SK-N-SH (cell line): ENCODE results near the gene WIPI1. TPM values are rescaled to one million over a fixed set of nuclear protein-coding genes. Genes with fewer than 3 reads are reported as not detected.

Source experiments
- CTCF ChIA-PET: fragments of 300-600, 350-600 bp; formaldehyde crosslinking; extraction: SDS; loops from one replicate; lab custom pipeline; 2021; lab: Yijun Ruan, JAX
- POLR2A ChIA-PET: fragments of 350-600 bp; sonication (Branson Sonifier 250); formaldehyde crosslinking; extraction: SDS; loops from one replicate; lab custom pipeline; 2020; ENCODE audit warnings: antibody characterized with exemption, inconsistent platforms; lab: Yijun Ruan, JAX
- DNase-seq: peaks from one replicate; pipeline ENCODE4 v3.0.0; 2012
- H2AFZ ChIP-seq: fragments of 200-600 bp; sonication (generic); 2 replicates; pipeline ENCODE4 v1.8.1; 2016; ENCODE audit warnings: antibody characterized with exemption, mild to moderate bottlenecking, low read depth
- H3F3A ChIP-seq: fragments of 200-600 bp; sonication (generic); replicated peaks from 2 replicates; pipeline ENCODE3; 2016; ENCODE audit warnings: antibody characterized with exemption, mild to moderate bottlenecking; ENCODE audit not compliant: insufficient read depth
- H3K27ac ChIP-seq, 2 experiments: fragments of 200-500 bp in 1 of 2; fragments of 200-600 bp in 1 of 2; sonication (Bioruptor generic) in 1 of 2; sonication (generic), shearing (Covaris generic) in 1 of 2; 2 replicates each; pipeline versions ENCODE4 v1.5.1 to v1.6.1; 2014 to 2016; ENCODE audit warnings: low read depth in 2 of 2, inconsistent platforms in 1 of 2, low read length in 1 of 2, mild to moderate bottlenecking in 1 of 2, mixed read lengths in 1 of 2
- H3K27me3 ChIP-seq: fragments of 200-600 bp; sonication (generic), shearing (Covaris generic); 2 replicates; pipeline ENCODE4 v1.6.1; 2016; ENCODE audit warnings: mixed run types; ENCODE audit not compliant: insufficient read depth
- H3K36me3 ChIP-seq, 2 experiments: fragments of 200-500 bp in 1 of 2; fragments of 200-600 bp in 1 of 2; sonication (Bioruptor generic) in 1 of 2; sonication (generic) in 1 of 2; replicated peaks in 1 of 2; 2 replicates each; pipeline versions ENCODE3 to v1.5.1; 2014 to 2016; ENCODE audit warnings: low read length in 1 of 2, mild to moderate bottlenecking in 1 of 2; ENCODE audit not compliant: insufficient read depth in 2 of 2, control insufficient read depth in 1 of 2
- H3K4me1 ChIP-seq, 2 experiments: fragments of 200-500 bp in 1 of 2; fragments of 200-600 bp in 1 of 2; sonication (Bioruptor generic) in 1 of 2; sonication (generic), shearing (Covaris generic) in 1 of 2; 2 replicates each; pipeline versions ENCODE4 v1.5.1 to v1.6.1; 2014 to 2016; ENCODE audit warnings: low read depth in 1 of 2, low read length in 1 of 2, mixed run types in 1 of 2; ENCODE audit not compliant: insufficient read depth in 2 of 2, control insufficient read depth in 1 of 2
- H3K4me2 ChIP-seq: fragments of 200-600 bp; sonication (generic), shearing (Covaris generic); 2 replicates; pipeline ENCODE4 v1.6.1; 2017; ENCODE audit warnings: mixed run types
- H3K4me3 ChIP-seq, 2 experiments: fragments of 200-500 bp in 1 of 2; fragments of 200-600 bp in 1 of 2; sonication (Bioruptor generic) in 1 of 2; sonication (generic), shearing (Covaris generic) in 1 of 2; 2 replicates each; pipeline versions ENCODE4 v1.5.1 to v1.8.1; 2014 to 2016; ENCODE audit warnings: low read depth in 2 of 2, inconsistent platforms in 1 of 2, low read length in 1 of 2, mild to moderate bottlenecking in 1 of 2, mixed read lengths in 1 of 2, moderate library complexity in 1 of 2
- H3K79me2 ChIP-seq: fragments of 200-600 bp; sonication (generic); 2 replicates; pipeline ENCODE4 v1.8.1; 2017; ENCODE audit warnings: mild to moderate bottlenecking; ENCODE audit not compliant: insufficient read depth
- H3K9ac ChIP-seq: fragments of 200-600 bp; sonication (generic); 2 replicates; pipeline ENCODE4 v1.6.1; 2017; ENCODE audit warnings: mixed run types
- H3K9me2 ChIP-seq: fragments of 200-600 bp; sonication (generic); 2 replicates; pipeline ENCODE4 v1.6.1; 2017; ENCODE audit warnings: mixed run types
- H3K9me3 ChIP-seq: fragments of 200-600 bp; sonication (generic); 2 replicates; pipeline ENCODE4 v1.6.1; 2017; ENCODE audit warnings: mixed run types, mild to moderate bottlenecking, moderate library complexity
- H4K20me1 ChIP-seq: fragments of 200-600 bp; sonication (generic); 2 replicates; pipeline ENCODE4 v1.6.1; 2017; ENCODE audit warnings: mild to moderate bottlenecking, mixed run types; ENCODE audit not compliant: insufficient read depth
- CTCF ChIP-seq: fragments of 200-600 bp; sonication (generic); IDR thresholded peaks from 2 replicates; pipeline ENCODE4 v1.6.1; 2017; ENCODE audit warnings: antibody characterized with exemption, mild to moderate bottlenecking, moderate library complexity
- ELF1 ChIP-seq: IDR thresholded peaks from 2 replicates; pipeline ENCODE4 v1.4.0; 2012
- FOXJ3 ChIP-seq: sonication (generic); formaldehyde crosslinking; IDR thresholded peaks from 2 replicates; pipeline ENCODE4 v1.5.1; 2020; ENCODE audit warnings: mild to moderate bottlenecking, missing genetic modification reagents
- FOXM1 ChIP-seq: IDR thresholded peaks from 2 replicates; pipeline ENCODE4 v1.4.0; 2012; ENCODE audit warnings: low read depth, mild to moderate bottlenecking
- GABPA ChIP-seq: IDR thresholded peaks from 2 replicates; pipeline ENCODE4 v1.4.0; 2012; ENCODE audit warnings: low read depth, mild to moderate bottlenecking
- MAX ChIP-seq: IDR thresholded peaks from 2 replicates; pipeline ENCODE4 v1.4.0; 2012; ENCODE audit warnings: low read depth
- MEF2A ChIP-seq: IDR thresholded peaks from 2 replicates; pipeline ENCODE4 v1.4.0; 2012; ENCODE audit warnings: low read depth, borderline replicate concordance
- POLR2AphosphoS5 ChIP-seq: IDR thresholded peaks from 2 replicates; pipeline ENCODE4 v1.6.1; 2012; ENCODE audit warnings: low read depth, low read length
- REST ChIP-seq: IDR thresholded peaks from 2 replicates; pipeline ENCODE4 v1.6.1; 2012; ENCODE audit warnings: mild to moderate bottlenecking, low read depth, low read length, moderate library complexity
- RFX5 ChIP-seq: IDR thresholded peaks from 2 replicates; pipeline ENCODE4 v1.6.1; 2012; ENCODE audit warnings: mild to moderate bottlenecking, improper control_type of control experiment, low read length
- SMC3 ChIP-seq: IDR thresholded peaks from 2 replicates; pipeline ENCODE4 v1.6.1; 2012; ENCODE audit warnings: low read depth, low read length, improper control_type of control experiment
- TCF12 ChIP-seq: IDR thresholded peaks from 2 replicates; pipeline ENCODE4 v1.4.0; 2012
- USF1 ChIP-seq: IDR thresholded peaks from 2 replicates; pipeline ENCODE4 v1.4.0; 2012; ENCODE audit warnings: low read depth, borderline replicate concordance
- USF2 ChIP-seq: fragments of 150-350 bp; IDR thresholded peaks from 2 replicates; pipeline ENCODE4 v1.6.1; 2017; ENCODE audit warnings: antibody characterized with exemption, low read length, low read depth, borderline replicate concordance
- ZBTB33 ChIP-seq: IDR thresholded peaks from 2 replicates; pipeline ENCODE4 v1.4.0; 2012; ENCODE audit warnings: low read depth, borderline replicate concordance
- WGBS: methylation state at CpG from one replicate; pipeline ENCODE4 v1.1.6; 2017; ENCODE audit warnings: low lambda C conversion rate; 5-methylcytosine and 5-hydroxymethylcytosine counted together
- polyA plus RNA-seq, 3 experiments: library from polyadenylated mRNA; depleted of rRNA; stranded (reverse); fragments of >200 nt; gene quantifications; 2 replicates each; pipeline ENCODE4 v1.2.3, GENCODE V29; 2012

Gene WIPI1
- polyA plus RNA-seq, 1 of the 3 experiments (the other 2 are of a cell fraction) = 52.7 TPM

- TF ChIP-seq ZBTB33 = no peak
Measured at GRCh38 chr17:68379177-68379510, 78.2 kb downstream of the WIPI1 start (continued).

GRCh38 chr17:68378268-68379176, 78.8 kb downstream of the WIPI1 start:
- H2AFZ ChIP-seq = no peak overlapping the region
- no peaks in the 10 kb centered on the region; the same call in 1 of the 2 replicates for H3K27me3 ChIP-seq
- H3K9me3 ChIP-seq = no peaks in the 10 kb centered on the region
- CTCF ChIA-PET = interaction anchor here (0.5 to 3.2 kb wide), 2 partner anchors 20 to 1472 kb away, joined by 3 to 11 read pairs; no protein-coding TSS in a partner anchor
- no peak overlapping the region for H3K27ac ChIP-seq
- no peaks in the 10 kb centered on the region for H3K4me1 ChIP-seq
- no peaks in the 10 kb centered on the region for H3K9me2 ChIP-seq
- DNase-seq = peak; percentile 26
- 55% methylated on average over 21 of the region's 21 CpGs for WGBS
- H3K4me2 ChIP-seq = no peak overlapping the region
- no peak overlapping the region for H3K4me3 ChIP-seq
- POLR2A ChIA-PET = no interaction called here
- no peaks in the 10 kb centered on the region for H3F3A ChIP-seq
- H4K20me1 ChIP-seq = no peaks in the 10 kb centered on the region
- no peaks in the 10 kb centered on the region for H3K36me3 ChIP-seq
- H3K79me2 ChIP-seq = no peaks in the 10 kb centered on the region
- TF ChIP-seq RFX5 = no peak
- TF ChIP-seq POLR2AphosphoS5 = no peak
- TF ChIP-seq TCF12 = no peak
- TF ChIP-seq USF1 = no peak
- no peak for TF ChIP-seq FOXJ3 (CRISPR knock-in tag)
- TF ChIP-seq SMC3 = no peak
- no peak for TF ChIP-seq MAX
- TF ChIP-seq USF2 = no peak
- TF ChIP-seq MEF2A = no peak
- TF ChIP-seq ELF1 = no peak
- TF ChIP-seq FOXM1 = no peak
- no peak for TF ChIP-seq REST
- TF ChIP-seq CTCF = no peak
- no peak for TF ChIP-seq GABPA
- H3K9ac ChIP-seq = no peak overlapping the region
